HG03060 (cell line): ENCODE measurements around the gene TEX261.

ENCODE experiments used
- ATAC-seq: cut with Tn5 transposase; IDR thresholded peaks from one replicate; pipeline ENCODE4 v1.9.1; 2021; ENCODE audit warnings: low read depth, moderate number of reproducible peaks; ENCODE audit not compliant: unreplicated experiment

Gene TEX261

GRCh38 chr2:70960833-70961647 is 33.6 kb downstream of the TEX261 start:
- no peak for ATAC-seq

- ATAC-seq: no peak
Observed at GRCh38 chr2:70959851-70960832, 34.5 kb downstream of the TEX261 start.

- no peak for ATAC-seq
Observed at GRCh38 chr2:70959271-70959761, 35.4 kb downstream of the TEX261 start.

- no peak for ATAC-seq
Observed at GRCh38 chr2:70958759-70959158, 35.9 kb downstream of the TEX261 start.

GRCh38 chr2:70957798-70958197 is 36.9 kb downstream of the TEX261 start:
- ATAC-seq: no peak

GRCh38 chr2:70956141-70956540 is 38.5 kb downstream of the TEX261 start:
- no peak for ATAC-seq

- no peak for ATAC-seq
Observed at GRCh38 chr2:70954886-70955285, 39.8 kb downstream of the TEX261 start.

GRCh38 chr2:70949086-70949485 is 45.6 kb downstream of the TEX261 start:
- ATAC-seq: no peak

- no peak for ATAC-seq
Observed at GRCh38 chr2:70948337-70949003, 46.2 kb downstream of the TEX261 start.

- ATAC-seq: no peak
Observed at GRCh38 chr2:70947556-70948184, 47.0 kb downstream of the TEX261 start.

GRCh38 chr2:70946832-70947442 is 47.7 kb downstream of the TEX261 start:
- ATAC-seq: no peak

GRCh38 chr2:70944111-70944690 is 50.5 kb downstream of the TEX261 start:
- ATAC-seq: no peak

GRCh38 chr2:70943205-70943871 is 51.3 kb downstream of the TEX261 start:
- ATAC-seq: no peak

- ATAC-seq: no peak
Observed at GRCh38 chr2:70942396-70943204, 52.1 kb downstream of the TEX261 start.

- ATAC-seq: no peak
Observed at GRCh38 chr2:70941701-70942100, 53.0 kb downstream of the TEX261 start.

- ATAC-seq: no peak
Observed at GRCh38 chr2:70941186-70941585, 53.5 kb downstream of the TEX261 start.

- no peak for ATAC-seq
Observed at GRCh38 chr2:70939839-70940580, 54.7 kb downstream of the TEX261 start.
